ENCODE data around the gene RAB11B. TPM values are rescaled to one million over a fixed set of nuclear protein-coding genes. Genes with fewer than 3 reads are reported as not detected.

Gene RAB11B
- total RNA-seq, 1 donor from 2014 or later = 123 TPM

DNA sequence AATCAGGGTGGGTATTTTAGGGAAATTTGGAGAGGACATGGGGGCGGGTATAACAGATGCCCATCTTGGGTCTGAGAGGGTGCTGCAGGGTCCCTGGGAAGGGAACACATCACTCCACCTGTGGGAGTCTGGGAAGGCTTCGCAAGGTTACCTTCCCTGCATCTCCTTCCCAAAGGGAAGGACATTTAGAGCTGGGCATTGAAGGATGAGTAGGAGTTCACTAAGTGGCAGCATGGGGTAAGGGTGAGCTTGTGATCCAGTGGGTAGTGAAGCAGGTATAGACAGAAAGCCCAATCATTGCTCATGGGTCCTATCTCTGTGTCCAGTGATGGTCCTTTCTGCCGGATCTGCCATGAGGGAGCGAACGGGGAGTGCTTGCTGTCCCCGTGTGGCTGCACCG lies 36.1 kb downstream of the RAB11B start:
- DNase-seq (ENCODE audit: extremely low spot score, unreplicated experiment) = no peak
- Mint-ChIP-seq H3K27me3 (no peaks in the 10 kb centered on the region), H3K4me3 (no peak overlapping the region), H3K36me3 (no peaks in the 10 kb centered on the region), H3K4me1 (ENCODE audit: unreplicated experiment) (peaks cover 11% of the 10 kb centered on the region), H3K9me3 (no peaks in the 10 kb centered on the region), H3K27ac (no peak overlapping the region)
- TF ChIP-seq, protein P1, sequence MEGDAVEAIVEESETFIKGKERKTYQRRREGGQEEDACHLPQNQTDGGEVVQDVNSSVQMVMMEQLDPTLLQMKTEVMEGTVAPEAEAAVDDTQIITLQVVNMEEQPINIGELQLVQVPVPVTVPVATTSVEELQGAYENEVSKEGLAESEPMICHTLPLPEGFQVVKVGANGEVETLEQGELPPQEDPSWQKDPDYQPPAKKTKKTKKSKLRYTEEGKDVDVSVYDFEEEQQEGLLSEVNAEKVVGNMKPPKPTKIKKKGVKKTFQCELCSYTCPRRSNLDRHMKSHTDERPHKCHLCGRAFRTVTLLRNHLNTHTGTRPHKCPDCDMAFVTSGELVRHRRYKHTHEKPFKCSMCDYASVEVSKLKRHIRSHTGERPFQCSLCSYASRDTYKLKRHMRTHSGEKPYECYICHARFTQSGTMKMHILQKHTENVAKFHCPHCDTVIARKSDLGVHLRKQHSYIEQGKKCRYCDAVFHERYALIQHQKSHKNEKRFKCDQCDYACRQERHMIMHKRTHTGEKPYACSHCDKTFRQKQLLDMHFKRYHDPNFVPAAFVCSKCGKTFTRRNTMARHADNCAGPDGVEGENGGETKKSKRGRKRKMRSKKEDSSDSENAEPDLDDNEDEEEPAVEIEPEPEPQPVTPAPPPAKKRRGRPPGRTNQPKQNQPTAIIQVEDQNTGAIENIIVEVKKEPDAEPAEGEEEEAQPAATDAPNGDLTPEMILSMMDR (conservative IDR thresholded peaks at IDR 0.05) = no peak

DNA sequence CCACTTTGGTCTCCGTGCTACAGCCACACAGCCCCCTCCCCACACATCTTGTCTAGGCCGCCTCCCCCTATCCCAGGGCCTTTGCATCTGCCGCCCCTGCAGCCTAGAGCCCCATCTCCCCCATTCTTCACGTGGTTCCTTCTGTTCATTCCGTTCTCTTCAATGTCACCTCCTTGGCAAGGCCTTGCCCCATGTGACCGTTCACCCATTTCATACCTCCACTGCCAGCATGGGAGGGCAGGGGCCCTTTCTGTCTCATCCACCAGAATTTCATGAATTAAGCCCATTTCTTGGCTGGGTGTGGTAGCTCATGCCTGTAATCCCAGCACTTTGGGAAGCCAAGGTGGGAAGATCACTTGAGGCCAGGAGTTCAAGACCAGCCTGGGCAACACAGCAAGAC lies 38.9 kb downstream of the RAB11B start:
- TF ChIP-seq, protein P1 (conservative IDR thresholded peaks at IDR 0.05) = no peak
- H3K4me3 Mint-ChIP-seq = no peak overlapping the region
- H3K27ac Mint-ChIP-seq = no peak overlapping the region
- no peaks in the 10 kb centered on the region for H3K36me3 Mint-ChIP-seq
- H3K9me3 Mint-ChIP-seq = no peaks in the 10 kb centered on the region
- H3K4me1 Mint-ChIP-seq (ENCODE audit: unreplicated experiment) = peaks cover under 1% of the 10 kb centered on the region
- no peak for DNase-seq (ENCODE audit: extremely low spot score, unreplicated experiment)
- no peaks in the 10 kb centered on the region for H3K27me3 Mint-ChIP-seq

DNA sequence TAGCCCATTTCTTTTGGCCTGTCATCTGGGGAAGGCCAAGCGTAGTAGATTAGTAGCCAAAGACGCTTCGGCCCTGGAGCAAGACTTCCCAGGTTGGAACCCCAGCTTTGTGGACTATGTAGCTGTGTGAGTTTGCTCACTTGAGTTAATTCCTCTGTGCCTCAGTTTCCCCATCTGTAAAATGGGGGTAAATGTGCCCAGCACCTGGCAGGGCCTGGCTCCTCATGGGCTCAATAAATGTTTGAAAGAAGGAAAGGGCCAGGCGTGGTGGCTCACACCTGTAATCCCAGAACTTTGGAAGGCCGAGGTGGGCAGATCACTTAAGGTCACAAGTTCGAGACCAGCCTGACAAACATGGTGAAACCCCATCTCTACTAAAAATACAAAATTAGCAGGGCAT lies 39.7 kb downstream of the RAB11B start:
- Mint-ChIP-seq H3K9me3 (no peaks in the 10 kb centered on the region), H3K4me3 (no peak overlapping the region), H3K27me3 (no peaks in the 10 kb centered on the region), H3K27ac (no peak overlapping the region), H3K36me3 (no peaks in the 10 kb centered on the region), H3K4me1 (ENCODE audit: unreplicated experiment) (no peaks in the 10 kb centered on the region)
- TF ChIP-seq, protein P1 (conservative IDR thresholded peaks at IDR 0.05) = no peak
- no peak for DNase-seq (ENCODE audit: extremely low spot score, unreplicated experiment)

DNA sequence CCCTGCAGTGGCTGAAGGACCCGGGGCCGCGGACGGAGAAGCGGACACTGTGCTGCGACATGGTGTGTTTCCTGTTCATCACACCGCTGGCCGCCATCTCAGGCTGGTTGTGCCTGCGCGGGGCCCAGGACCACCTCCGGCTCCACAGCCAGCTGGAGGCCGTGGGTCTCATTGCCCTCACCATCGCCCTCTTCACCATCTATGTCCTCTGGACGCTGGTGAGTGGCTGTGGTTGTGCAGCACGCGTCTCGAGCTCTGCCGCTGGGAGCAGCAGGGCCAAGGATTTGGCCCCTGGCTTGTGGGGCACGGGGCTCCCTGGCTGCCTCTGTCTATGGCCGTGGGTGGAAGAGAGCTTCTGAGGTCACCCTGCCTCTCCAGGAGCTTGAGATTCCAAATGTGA lies 40.5 kb downstream of the RAB11B start:
- no peak for DNase-seq (ENCODE audit: extremely low spot score, unreplicated experiment)
- no peak overlapping the region for H3K4me3 Mint-ChIP-seq
- H3K36me3 Mint-ChIP-seq = no peaks in the 10 kb centered on the region
- no peaks in the 10 kb centered on the region for H3K27me3 Mint-ChIP-seq
- no peaks in the 10 kb centered on the region for H3K9me3 Mint-ChIP-seq
- TF ChIP-seq, protein P1 (conservative IDR thresholded peaks at IDR 0.05) = no peak
- H3K27ac Mint-ChIP-seq = no peak overlapping the region
- no peaks in the 10 kb centered on the region for H3K4me1 Mint-ChIP-seq (ENCODE audit: unreplicated experiment)

DNA sequence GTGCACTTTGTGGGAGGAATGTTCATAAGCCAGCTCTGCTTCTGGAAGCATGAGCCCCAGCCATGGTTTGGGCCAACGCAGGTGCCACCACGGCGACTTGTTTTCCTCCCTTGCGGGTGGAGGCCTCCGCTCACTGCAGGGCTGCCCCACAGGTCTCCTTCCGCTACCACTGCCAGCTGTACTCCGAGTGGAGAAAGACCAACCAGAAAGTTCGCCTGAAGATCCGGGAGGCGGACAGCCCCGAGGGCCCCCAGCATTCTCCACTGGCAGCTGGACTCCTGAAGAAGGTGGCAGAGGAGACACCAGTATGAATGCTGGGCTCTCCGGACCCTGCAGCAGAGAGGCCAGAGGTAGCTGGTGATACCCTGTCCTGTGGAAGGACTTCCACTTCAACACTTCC lies 48.1 kb downstream of the RAB11B start:
- Mint-ChIP-seq H3K4me3 (no peak overlapping the region), H3K36me3 (no peaks in the 10 kb centered on the region), H3K27ac (no peak overlapping the region), H3K27me3 (no peaks in the 10 kb centered on the region), H3K9me3 (no peaks in the 10 kb centered on the region), H3K4me1 (ENCODE audit: unreplicated experiment) (no peaks in the 10 kb centered on the region)
- DNase-seq (ENCODE audit: extremely low spot score, unreplicated experiment) = no peak
- TF ChIP-seq, protein P1 (conservative IDR thresholded peaks at IDR 0.05) = no peak

Measured in type B pancreatic cell (in vitro differentiated cells).